ENCODE results near the gene ITPR3.

ITPR3 gene

GRCh38 chr6:33686981-33687975, 66.2 kb downstream of the ITPR3 start:
- no peak for DNase-seq (ENCODE audit: low read depth)

DNA sequence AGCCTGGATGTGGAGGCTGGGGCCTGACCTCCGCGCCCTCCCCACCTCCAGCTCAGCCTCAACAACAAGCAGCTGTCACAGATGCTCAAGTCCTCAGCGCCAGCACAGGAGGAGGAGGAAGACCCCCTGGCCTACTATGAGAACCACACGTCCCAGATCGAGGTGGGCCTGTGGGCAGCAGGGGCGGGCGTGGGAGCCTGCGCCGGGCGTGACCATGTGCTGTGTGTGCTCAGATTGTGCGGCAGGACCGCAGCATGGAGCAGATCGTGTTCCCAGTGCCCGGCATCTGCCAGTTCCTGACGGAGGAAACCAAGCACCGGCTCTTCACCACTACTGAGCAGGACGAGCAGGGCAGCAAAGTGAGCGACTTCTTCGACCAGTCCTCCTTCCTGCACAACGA, 66.9 kb downstream of the ITPR3 start:
- no peak for DNase-seq (ENCODE audit: low read depth)

- no peak for DNase-seq (ENCODE audit: low read depth)
Observed at GRCh38 chr6:33688451-33689147, 67.5 kb downstream of the ITPR3 start.

DNA sequence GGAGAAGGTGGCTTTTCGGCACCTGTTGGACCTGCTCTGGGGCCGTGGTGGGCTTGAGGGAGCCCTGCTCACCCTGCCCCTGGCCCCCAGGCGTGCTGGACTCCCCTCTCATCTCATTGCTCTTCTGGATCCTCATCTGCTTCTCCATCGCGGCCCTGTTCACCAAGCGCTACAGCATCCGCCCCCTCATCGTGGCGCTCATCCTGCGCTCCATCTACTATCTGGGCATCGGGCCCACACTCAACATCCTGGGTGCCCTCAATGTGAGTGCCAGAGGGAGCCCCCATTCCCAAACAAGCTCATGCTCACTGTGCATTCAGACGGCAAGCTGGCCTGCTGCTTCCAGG, 68.0 kb downstream of the ITPR3 start:
- no peak for DNase-seq (ENCODE audit: low read depth)

DNA sequence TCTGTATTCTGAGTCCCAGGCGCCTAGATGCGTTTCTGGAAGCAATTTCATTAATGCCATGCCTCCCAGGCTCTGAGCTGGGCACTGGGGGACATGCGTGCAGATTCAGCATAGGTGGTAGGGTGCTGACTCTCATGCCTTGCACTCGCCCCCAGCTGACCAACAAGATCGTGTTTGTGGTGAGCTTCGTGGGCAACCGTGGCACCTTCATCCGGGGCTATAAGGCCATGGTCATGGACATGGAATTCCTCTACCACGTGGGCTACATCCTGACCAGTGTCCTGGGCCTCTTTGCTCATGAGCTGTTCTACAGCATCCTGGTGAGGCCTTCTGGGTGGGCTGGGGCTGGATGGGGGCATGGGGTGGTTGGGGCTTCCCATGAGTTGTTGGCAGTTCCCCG, 68.8 kb downstream of the ITPR3 start:
- no peak for DNase-seq (ENCODE audit: low read depth)

- no peak for DNase-seq (ENCODE audit: low read depth)
Observed at GRCh38 chr6:33690766-33691165, 69.6 kb downstream of the ITPR3 start.

GRCh38 chr6:33691456-33692077, 70.4 kb downstream of the ITPR3 start:
- no peak for DNase-seq (ENCODE audit: low read depth)

GRCh38 chr6:33692078-33692759, 71.1 kb downstream of the ITPR3 start:
- no peak for DNase-seq (ENCODE audit: low read depth)

- peak; percentile 41 for DNase-seq (ENCODE audit: low read depth)
Observed at GRCh38 chr6:33692760-33693158, 71.6 kb downstream of the ITPR3 start.

- DNase-seq (ENCODE audit: low read depth) = no peak
Observed at GRCh38 chr6:33693186-33694105, 72.3 kb downstream of the ITPR3 start.

- DNase-seq (ENCODE audit: low read depth) = no peak
Observed at GRCh38 chr6:33694401-33694931, 73.3 kb downstream of the ITPR3 start.

GRCh38 chr6:33694977-33695376, 73.9 kb downstream of the ITPR3 start:
- DNase-seq (ENCODE audit: low read depth) = no peak

DNA sequence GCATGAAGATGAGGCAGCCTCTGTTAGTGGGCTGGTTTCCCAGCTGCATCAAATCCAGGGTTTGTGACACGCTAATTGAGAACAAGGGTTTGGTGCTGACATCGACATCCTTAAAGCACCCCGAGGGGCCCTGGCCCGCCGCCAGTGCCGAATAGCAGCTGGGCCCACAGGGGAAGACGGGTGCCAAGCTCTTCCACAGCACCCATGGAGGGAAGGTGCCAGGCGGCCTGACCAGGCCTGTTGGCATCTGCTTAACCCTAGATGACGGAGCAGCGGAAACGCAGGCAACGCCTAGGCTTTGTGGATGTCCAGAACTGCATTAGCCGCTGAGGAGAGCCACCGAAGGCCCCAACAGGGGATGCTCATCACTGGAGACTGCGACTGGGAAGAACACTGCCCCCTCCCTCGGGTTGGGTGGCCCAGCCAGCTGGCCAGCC, 74.3 kb downstream of the ITPR3 start:
- no peak for DNase-seq (ENCODE audit: low read depth)

DNA sequence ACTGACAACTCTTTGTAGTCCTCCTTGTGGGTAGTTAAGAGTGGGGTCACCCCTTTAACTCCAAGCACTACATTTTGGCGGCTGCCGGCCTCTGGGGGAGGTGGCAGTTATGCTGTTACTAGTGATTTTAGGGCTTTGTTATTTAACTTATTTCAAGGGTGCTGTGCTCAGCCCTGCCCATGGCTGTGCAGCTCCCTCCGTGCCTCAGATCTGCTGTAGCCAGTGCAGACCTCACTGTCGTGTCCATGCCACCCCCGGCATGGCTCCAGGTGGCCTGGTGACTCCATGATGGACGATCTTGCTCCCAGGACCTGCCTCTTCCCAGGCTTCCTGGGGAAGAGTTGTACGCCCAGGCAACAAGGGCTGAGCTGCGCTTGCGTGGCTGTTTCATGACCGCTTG, 75.0 kb downstream of the ITPR3 start:
- DNase-seq (ENCODE audit: low read depth) = no peak

GRCh38 chr6:33696548-33697518, 75.7 kb downstream of the ITPR3 start:
- DNase-seq (ENCODE audit: low read depth) = no peak

- DNase-seq (ENCODE audit: low read depth) = no peak
Observed at GRCh38 chr6:33697845-33698244, 76.7 kb downstream of the ITPR3 start.

- DNase-seq (ENCODE audit: low read depth) = no peak
Observed at GRCh38 chr6:33698494-33698893, 77.4 kb downstream of the ITPR3 start.

DNA sequence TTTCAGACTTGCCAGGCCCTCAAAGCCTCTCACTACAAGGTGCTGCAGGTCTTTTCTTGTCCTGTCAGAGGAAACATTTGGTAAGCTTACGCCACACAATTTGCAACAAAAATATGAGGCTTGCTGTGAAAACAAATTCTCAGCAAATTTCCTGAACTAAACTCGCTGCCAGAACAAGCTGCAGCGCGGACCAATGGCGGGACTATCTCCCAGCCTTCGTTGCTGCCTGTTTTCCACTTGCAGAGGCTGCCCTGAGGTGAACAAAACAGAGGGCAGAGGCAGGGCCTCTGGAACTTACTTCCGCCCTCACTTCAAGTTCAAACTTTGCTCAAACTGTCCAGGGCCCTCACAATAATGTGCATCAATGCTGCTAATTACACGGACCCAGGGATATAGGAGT, 78.0 kb downstream of the ITPR3 start:
- no peak for DNase-seq (ENCODE audit: low read depth)

DNA sequence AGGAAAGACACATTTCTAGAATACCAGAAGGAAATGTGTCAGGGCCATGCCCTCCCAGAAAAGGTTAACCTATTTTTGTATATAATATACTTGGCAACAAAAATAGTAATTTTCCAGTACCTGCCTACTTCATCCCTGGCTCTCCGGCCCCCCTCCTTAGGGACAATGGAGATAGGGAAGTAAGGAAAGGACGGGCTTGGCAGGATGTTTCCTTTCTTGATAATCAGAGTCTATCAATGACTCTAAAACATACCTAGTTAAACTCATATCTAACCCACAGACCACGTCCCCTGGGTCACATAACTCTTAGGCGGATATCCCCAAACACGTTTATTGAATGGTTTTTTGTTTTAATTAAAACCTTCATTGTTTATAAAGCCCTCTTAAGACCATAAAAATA, 78.6 kb downstream of the ITPR3 start:
- no peak for DNase-seq (ENCODE audit: low read depth)
